Uterus (tissue), 2 donors: ENCODE results near the gene LAMTOR1.

Source experiments
- CTCF ChIP-seq, 4 experiments: fragments of 200-600 bp in 2 of 4; fragments of 450-650 bp in 2 of 4; sonication (generic) in 2 of 4; IDR thresholded peaks; one replicate each; pipeline ENCODE4 v1.5.1; 2016 to 2019; ENCODE audit warnings: antibody characterized with exemption in 4 of 4, mild to moderate bottlenecking in 2 of 4, moderate library complexity in 1 of 4
- POLR2A ChIP-seq, 2 donors: fragments of 450-650 bp; IDR thresholded peaks; one replicate each; pipeline ENCODE4 v1.6.1; 2016; ENCODE audit warnings: antibody characterized with exemption in 2 of 2, mild to moderate bottlenecking in 1 of 2, moderate library complexity in 1 of 2

- no peak for TF ChIP-seq CTCF (IDR thresholded peaks at IDR 0.05)
- TF ChIP-seq POLR2A (IDR thresholded peaks at IDR 0.05): no peak
Observed at GRCh38 chr11:72066855-72067254, 36.2 kb downstream of the LAMTOR1 start.
